Vagina (tissue), 2 donors: ENCODE data around the gene PRDM7.
"Not testable (repeated sequence)": the region's sequence is repeated elsewhere in the genome, so short reads cannot be mapped to it uniquely, and the experiment has no call there.

Source experiments
- CTCF ChIP-seq, 3 experiments: fragments of 450-650 bp in 2 of 3; fragments of 200-600 bp in 1 of 3; sonication (generic) in 1 of 3; IDR thresholded peaks; one replicate each; pipeline ENCODE4 v1.5.1; 2017 to 2019; ENCODE audit warnings: antibody characterized with exemption in 3 of 3, mild to moderate bottlenecking in 2 of 3, moderate library complexity in 2 of 3
- POLR2AphosphoS5 ChIP-seq, 2 donors: sonication (generic); formaldehyde crosslinking; IDR thresholded peaks; one replicate each; pipeline ENCODE4 v1.9.0; 2017; ENCODE audit warnings: antibody characterized with exemption in 2 of 2, mild to moderate bottlenecking in 2 of 2, low read depth in 1 of 2; ENCODE audit not compliant: insufficient read depth in 1 of 2

DNA sequence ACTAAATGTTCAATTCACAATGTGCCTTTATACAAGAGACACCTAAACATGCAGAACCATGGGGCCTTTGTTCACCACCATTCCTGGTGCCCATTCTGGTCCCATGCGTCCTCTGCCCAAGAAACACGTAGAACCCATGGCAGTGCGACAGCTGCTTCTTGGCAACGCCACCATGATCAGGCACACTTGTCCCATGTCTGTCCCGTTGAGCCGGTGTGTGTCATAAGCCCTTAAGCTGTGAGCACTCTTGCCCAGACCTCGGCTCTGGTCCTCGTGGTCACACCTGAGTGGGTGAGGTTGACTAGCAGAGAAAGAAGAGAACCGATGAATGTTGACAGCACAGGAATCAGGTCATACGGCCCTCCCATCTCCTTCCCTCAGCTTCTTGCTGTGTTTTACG, 24.2 kb upstream of the PRDM7 start:
- not testable (repeated sequence) for TF ChIP-seq CTCF (IDR thresholded peaks at IDR 0.05); POLR2AphosphoS5 (IDR thresholded peaks at IDR 0.05; ENCODE audit: insufficient read depth in 1 of 2, low read depth in 1 of 2)
